Endodermal cell (in vitro differentiated cells): ENCODE data around the gene S100Z. TPM values are rescaled to one million over a fixed set of nuclear protein-coding genes. Genes with fewer than 3 reads are reported as not detected.

Source experiments
- DNase-seq: peaks from one replicate; pipeline ENCODE4 v3.0.0-alpha.2; 2017
- H3K27ac ChIP-seq: 2 replicates; pipeline ENCODE4 v1.5.1; 2013; ENCODE audit warnings: mild to moderate bottlenecking, low read depth, low read length, moderate library complexity
- H3K27me3 ChIP-seq: 2 replicates; pipeline ENCODE4 v1.6.1; 2013; ENCODE audit warnings: mild to moderate bottlenecking, low read length, moderate library complexity; ENCODE audit not compliant: insufficient read depth, control insufficient read depth, poor library complexity, severe bottlenecking
- H3K36me3 ChIP-seq: 2 replicates; pipeline ENCODE4 v1.7.0; 2013; ENCODE audit warnings: mild to moderate bottlenecking, low read length, moderate library complexity; ENCODE audit not compliant: control insufficient read depth, insufficient read depth
- H3K4me1 ChIP-seq: one replicate; pipeline ENCODE4 v1.7.0; 2013; ENCODE audit warnings: low read length; ENCODE audit not compliant: control insufficient read depth, insufficient read depth
- H3K4me3 ChIP-seq: 2 replicates; pipeline ENCODE4 v1.5.1; 2013; ENCODE audit warnings: mild to moderate bottlenecking, low read length, moderate library complexity
- H3K9ac ChIP-seq: 2 replicates; pipeline ENCODE4 v1.6.1; 2013; ENCODE audit warnings: mild to moderate bottlenecking, low read length, moderate library complexity; ENCODE audit not compliant: poor library complexity, severe bottlenecking; ENCODE audit errors: extremely low read depth
- H3K9me3 ChIP-seq: 2 replicates; pipeline ENCODE4 v1.6.1; 2013; ENCODE audit warnings: mild to moderate bottlenecking, low read length, moderate library complexity; ENCODE audit not compliant: control insufficient read depth
- H3K27ac Mint-ChIP-seq: 2 replicates; pipeline ENCODE4 v1.8.0; 2020; ENCODE audit warnings: mixed read lengths
- H3K27me3 Mint-ChIP-seq: 2 replicates; pipeline ENCODE4 v1.8.0; 2021; ENCODE audit warnings: mild to moderate bottlenecking, mixed read lengths; ENCODE audit not compliant: insufficient read depth
- H3K36me3 Mint-ChIP-seq: 2 replicates; pipeline ENCODE4 v1.8.0; 2020; ENCODE audit warnings: low read depth, mixed read lengths
- H3K4me1 Mint-ChIP-seq: 2 replicates; pipeline ENCODE4 v1.8.0; 2020; ENCODE audit warnings: mixed read lengths
- H3K4me3 Mint-ChIP-seq: 2 replicates; pipeline ENCODE4 v1.8.0; 2020; ENCODE audit warnings: mild to moderate bottlenecking, moderate library complexity, mixed read lengths
- H3K9me3 Mint-ChIP-seq: 2 replicates; pipeline ENCODE4 v1.8.0; 2020; ENCODE audit warnings: mild to moderate bottlenecking, mixed read lengths
- WGBS, 2 experiments: methylation state at CpG; one replicate each; pipeline versions ENCODE4 v1.1.5 to v1.1.7; 2013; ENCODE audit warnings: missing lambda C conversion rate in 2 of 2, mixed read lengths in 1 of 2; ENCODE audit not compliant: insufficient coverage in 1 of 2, insufficient read length in 1 of 2; 5-methylcytosine and 5-hydroxymethylcytosine counted together
- total RNA-seq, 2 donors: library from RNA; stranded (reverse); fragmentation: NEBNext Ultra II Directional in 1 of 2; extraction: Animal tissue kit (Norgen Biotek cat#: 25700) in 1 of 2; gene quantifications; 2 replicates in 1 of 2; 3 replicates in 1 of 2; pipeline ENCODE4 v1.2.1, GENCODE V29; 2021
- TF ChIP-seq, protein P1 (sequence below): fragments of 200-600 bp; sonication (generic); conservative IDR thresholded peaks from 2 replicates; pipeline ENCODE4 v1.5.0; 2021; ENCODE audit warnings: antibody characterized with exemption, mild to moderate bottlenecking

Gene S100Z
- total RNA-seq, 2 donors from 2014 or later, result 17.2 to 18.3 TPM

- 94% methylated on average over 2 of the region's 2 CpGs; no CpG with 5 or more reads in 1 of the 2 experiments for WGBS, 2 experiments
- H3K27ac Mint-ChIP-seq, result no peak overlapping the region
- TF ChIP-seq, protein P1, sequence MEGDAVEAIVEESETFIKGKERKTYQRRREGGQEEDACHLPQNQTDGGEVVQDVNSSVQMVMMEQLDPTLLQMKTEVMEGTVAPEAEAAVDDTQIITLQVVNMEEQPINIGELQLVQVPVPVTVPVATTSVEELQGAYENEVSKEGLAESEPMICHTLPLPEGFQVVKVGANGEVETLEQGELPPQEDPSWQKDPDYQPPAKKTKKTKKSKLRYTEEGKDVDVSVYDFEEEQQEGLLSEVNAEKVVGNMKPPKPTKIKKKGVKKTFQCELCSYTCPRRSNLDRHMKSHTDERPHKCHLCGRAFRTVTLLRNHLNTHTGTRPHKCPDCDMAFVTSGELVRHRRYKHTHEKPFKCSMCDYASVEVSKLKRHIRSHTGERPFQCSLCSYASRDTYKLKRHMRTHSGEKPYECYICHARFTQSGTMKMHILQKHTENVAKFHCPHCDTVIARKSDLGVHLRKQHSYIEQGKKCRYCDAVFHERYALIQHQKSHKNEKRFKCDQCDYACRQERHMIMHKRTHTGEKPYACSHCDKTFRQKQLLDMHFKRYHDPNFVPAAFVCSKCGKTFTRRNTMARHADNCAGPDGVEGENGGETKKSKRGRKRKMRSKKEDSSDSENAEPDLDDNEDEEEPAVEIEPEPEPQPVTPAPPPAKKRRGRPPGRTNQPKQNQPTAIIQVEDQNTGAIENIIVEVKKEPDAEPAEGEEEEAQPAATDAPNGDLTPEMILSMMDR, result no peak
- Histone ChIP-seq H3K27me3 (no peaks in the 10 kb centered on the region), H3K9ac (no peak overlapping the region), H3K27ac (no peak overlapping the region), H3K9me3 (peaks cover 18% of the 10 kb centered on the region), H3K4me3 (no peak overlapping the region), H3K36me3 (peaks cover 10% of the 10 kb centered on the region), H3K4me1 (no peaks in the 10 kb centered on the region)
- peaks cover 23% of the 10 kb centered on the region for H3K4me1 Mint-ChIP-seq
- no peaks in the 10 kb centered on the region for H3K27me3 Mint-ChIP-seq
- H3K4me3 Mint-ChIP-seq, result no peak overlapping the region
- DNase-seq, result no peak
- H3K36me3 Mint-ChIP-seq, result peaks cover 61% of the 10 kb centered on the region
- peaks cover 19% of the 10 kb centered on the region for H3K9me3 Mint-ChIP-seq
Observed at GRCh38 chr5:76893294-76893693, 43.5 kb downstream of the S100Z start.

GRCh38 chr5:76896196-76896595 lies 46.4 kb downstream of the S100Z start:
- no peak overlapping the region for H3K4me3 Mint-ChIP-seq
- no peaks in the 10 kb centered on the region for H3K27me3 Mint-ChIP-seq
- Histone ChIP-seq H3K27ac (no peak overlapping the region), H3K9ac (no peak overlapping the region), H3K9me3 (peaks cover 40% of the 10 kb centered on the region), H3K4me1 (no peaks in the 10 kb centered on the region), H3K36me3 (peaks cover 10% of the 10 kb centered on the region), H3K27me3 (no peaks in the 10 kb centered on the region), H3K4me3 (peak overlapping the region; percentile 65)
- H3K27ac Mint-ChIP-seq, result no peak overlapping the region
- no peak for DNase-seq
- H3K36me3 Mint-ChIP-seq, result peaks cover 75% of the 10 kb centered on the region
- peaks cover 28% of the 10 kb centered on the region for H3K9me3 Mint-ChIP-seq
- 92% methylated on average over 2 of the region's 2 CpGs; no CpG with 5 or more reads in 1 of the 2 experiments for WGBS, 2 experiments
- peaks cover 15% of the 10 kb centered on the region for H3K4me1 Mint-ChIP-seq
- TF ChIP-seq, protein P1, result no peak

- TF ChIP-seq, protein P1, result no peak
- H3K4me1 Mint-ChIP-seq, result no peaks in the 10 kb centered on the region
- no peak overlapping the region for H3K4me3 Mint-ChIP-seq
- H3K9ac ChIP-seq, result no peak overlapping the region
- peaks cover 4% of the 10 kb centered on the region for H3K36me3 ChIP-seq
- 90 to 92% methylated on average over 2 to 3 of the region's 3 CpGs for WGBS, 2 experiments
- no peak overlapping the region for H3K27ac Mint-ChIP-seq
- H3K9me3 ChIP-seq, result peaks cover 32% of the 10 kb centered on the region
- no peaks in the 10 kb centered on the region for H3K27me3 Mint-ChIP-seq
- no peaks in the 10 kb centered on the region for H3K27me3 ChIP-seq
- H3K27ac ChIP-seq, result no peak overlapping the region
- H3K36me3 Mint-ChIP-seq, result peaks cover 65% of the 10 kb centered on the region
- H3K9me3 Mint-ChIP-seq, result peaks cover 21% of the 10 kb centered on the region
- no peaks in the 10 kb centered on the region for H3K4me1 ChIP-seq
- no peak for DNase-seq
- H3K4me3 ChIP-seq, result no peak overlapping the region
Observed at GRCh38 chr5:76901522-76901921, 51.7 kb downstream of the S100Z start.
